ENCODE results near the gene RPL36AL.
A peak's percentile ranks its signal among the peaks of the same experiment; 100 is the strongest.

The RPL36AL gene

DNA sequence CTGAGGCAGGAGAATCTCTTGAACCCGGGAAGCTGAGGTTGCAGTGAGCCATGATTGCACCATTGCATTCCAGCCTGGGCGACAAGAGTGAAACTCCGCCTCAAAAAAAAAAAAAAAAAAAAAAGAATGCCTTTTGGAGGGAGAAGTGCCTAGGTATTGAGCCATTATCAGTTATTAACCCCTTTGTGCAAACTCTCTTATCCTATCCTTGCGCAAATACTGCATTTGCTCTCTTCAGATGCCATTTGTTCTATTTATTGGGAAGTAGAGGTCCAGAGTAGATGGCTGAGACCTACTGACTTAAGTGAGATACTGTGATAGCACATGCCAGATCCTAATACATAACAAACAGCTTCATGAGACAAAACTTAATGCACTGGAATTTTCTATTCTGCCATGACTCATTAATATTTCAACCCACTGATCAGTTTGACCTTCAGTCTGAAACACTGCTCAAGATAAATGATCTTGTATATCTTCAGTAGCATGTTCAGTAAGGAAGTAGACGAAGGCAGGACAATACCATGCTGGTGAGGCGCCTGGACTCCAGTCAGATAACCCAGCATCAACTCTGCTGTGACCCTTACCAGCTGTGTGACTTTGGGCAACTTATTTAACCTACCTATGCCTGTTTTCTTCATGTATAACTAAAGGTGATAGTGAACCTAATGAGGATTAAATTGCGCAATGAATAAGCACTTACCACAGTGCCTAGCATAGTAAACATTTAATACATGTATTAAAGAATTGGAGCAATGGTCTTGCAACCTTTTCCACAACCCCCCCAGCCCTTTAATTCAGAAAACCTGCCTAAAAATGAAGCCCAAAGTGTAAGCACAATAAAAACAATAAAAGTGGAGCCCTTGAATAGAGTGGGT is 20.4 kb upstream of the RPL36AL start:
- no peaks in the 10 kb centered on the region for H3K27me3 ChIP-seq (ENCODE audit: insufficient read depth, poor library complexity, severe bottlenecking)
- no peak for DNase-seq (ENCODE audit: low read depth in 1 of 2, low spot score in 1 of 2)
- no peak overlapping the region for H3K27ac ChIP-seq (replicated peaks)
- H3K4me3 ChIP-seq (replicated peaks; ENCODE audit: insufficient read depth, low read length) = no peak overlapping the region
- 0 out of 2 replicates have a peak, but pooled peaks have one; percentile 13 for TF ChIP-seq POLR2AphosphoS5 (IDR thresholded peaks at IDR 0.05; ENCODE audit: low read depth)
- TF ChIP-seq GABPA (IDR thresholded peaks at IDR 0.05; ENCODE audit: low read depth) = no peak
- TF ChIP-seq, protein P1, sequence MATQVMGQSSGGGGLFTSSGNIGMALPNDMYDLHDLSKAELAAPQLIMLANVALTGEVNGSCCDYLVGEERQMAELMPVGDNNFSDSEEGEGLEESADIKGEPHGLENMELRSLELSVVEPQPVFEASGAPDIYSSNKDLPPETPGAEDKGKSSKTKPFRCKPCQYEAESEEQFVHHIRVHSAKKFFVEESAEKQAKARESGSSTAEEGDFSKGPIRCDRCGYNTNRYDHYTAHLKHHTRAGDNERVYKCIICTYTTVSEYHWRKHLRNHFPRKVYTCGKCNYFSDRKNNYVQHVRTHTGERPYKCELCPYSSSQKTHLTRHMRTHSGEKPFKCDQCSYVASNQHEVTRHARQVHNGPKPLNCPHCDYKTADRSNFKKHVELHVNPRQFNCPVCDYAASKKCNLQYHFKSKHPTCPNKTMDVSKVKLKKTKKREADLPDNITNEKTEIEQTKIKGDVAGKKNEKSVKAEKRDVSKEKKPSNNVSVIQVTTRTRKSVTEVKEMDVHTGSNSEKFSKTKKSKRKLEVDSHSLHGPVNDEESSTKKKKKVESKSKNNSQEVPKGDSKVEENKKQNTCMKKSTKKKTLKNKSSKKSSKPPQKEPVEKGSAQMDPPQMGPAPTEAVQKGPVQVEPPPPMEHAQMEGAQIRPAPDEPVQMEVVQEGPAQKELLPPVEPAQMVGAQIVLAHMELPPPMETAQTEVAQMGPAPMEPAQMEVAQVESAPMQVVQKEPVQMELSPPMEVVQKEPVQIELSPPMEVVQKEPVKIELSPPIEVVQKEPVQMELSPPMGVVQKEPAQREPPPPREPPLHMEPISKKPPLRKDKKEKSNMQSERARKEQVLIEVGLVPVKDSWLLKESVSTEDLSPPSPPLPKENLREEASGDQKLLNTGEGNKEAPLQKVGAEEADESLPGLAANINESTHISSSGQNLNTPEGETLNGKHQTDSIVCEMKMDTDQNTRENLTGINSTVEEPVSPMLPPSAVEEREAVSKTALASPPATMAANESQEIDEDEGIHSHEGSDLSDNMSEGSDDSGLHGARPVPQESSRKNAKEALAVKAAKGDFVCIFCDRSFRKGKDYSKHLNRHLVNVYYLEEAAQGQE (IDR thresholded peaks at IDR 0.05; ENCODE audit: insufficient replicate concordance, low read depth) = no peak

DNA sequence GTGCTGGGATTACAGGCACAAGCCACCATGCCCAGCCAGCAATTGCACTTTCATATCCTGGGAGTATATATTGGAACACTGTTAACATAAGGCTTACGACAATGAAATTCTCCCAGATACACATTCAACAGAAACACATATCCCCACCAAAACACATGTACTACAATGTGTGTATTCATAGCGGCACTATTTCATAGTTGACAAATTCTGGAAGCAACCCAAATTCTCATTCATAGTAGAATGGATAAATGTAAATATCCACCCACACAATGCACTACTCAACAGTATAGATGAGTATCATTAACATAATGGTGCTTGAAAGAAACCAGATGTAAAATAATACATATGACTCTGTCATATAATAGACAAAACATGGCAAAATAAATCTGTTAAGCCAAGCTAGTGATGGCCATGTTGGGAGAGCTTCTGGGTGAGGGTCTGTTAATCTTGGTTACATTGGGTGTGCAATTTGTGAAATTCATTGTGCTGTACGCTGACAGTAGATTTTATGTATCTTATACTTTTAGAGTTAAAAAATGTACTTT is 17.2 kb upstream of the RPL36AL start:
- Histone ChIP-seq H3K27me3 (ENCODE audit: insufficient read depth, poor library complexity, severe bottlenecking) (no peaks in the 10 kb centered on the region), H3K4me3 (replicated peaks; ENCODE audit: insufficient read depth, low read length) (no peak overlapping the region), H3K27ac (replicated peaks) (no peak overlapping the region)
- DNase-seq (ENCODE audit: low read depth in 1 of 2, low spot score in 1 of 2) = no peak
- TF ChIP-seq GABPA (IDR thresholded peaks at IDR 0.05; ENCODE audit: low read depth) (no peak), POLR2AphosphoS5 (IDR thresholded peaks at IDR 0.05; ENCODE audit: low read depth) (no peak), SPI1 (IDR thresholded peaks at IDR 0.05; ENCODE audit: borderline replicate concordance, low read depth) (no peak)
- TF ChIP-seq, protein P1 (IDR thresholded peaks at IDR 0.05; ENCODE audit: insufficient replicate concordance, low read depth) = no peak
- TF ChIP-seq, protein P2, sequence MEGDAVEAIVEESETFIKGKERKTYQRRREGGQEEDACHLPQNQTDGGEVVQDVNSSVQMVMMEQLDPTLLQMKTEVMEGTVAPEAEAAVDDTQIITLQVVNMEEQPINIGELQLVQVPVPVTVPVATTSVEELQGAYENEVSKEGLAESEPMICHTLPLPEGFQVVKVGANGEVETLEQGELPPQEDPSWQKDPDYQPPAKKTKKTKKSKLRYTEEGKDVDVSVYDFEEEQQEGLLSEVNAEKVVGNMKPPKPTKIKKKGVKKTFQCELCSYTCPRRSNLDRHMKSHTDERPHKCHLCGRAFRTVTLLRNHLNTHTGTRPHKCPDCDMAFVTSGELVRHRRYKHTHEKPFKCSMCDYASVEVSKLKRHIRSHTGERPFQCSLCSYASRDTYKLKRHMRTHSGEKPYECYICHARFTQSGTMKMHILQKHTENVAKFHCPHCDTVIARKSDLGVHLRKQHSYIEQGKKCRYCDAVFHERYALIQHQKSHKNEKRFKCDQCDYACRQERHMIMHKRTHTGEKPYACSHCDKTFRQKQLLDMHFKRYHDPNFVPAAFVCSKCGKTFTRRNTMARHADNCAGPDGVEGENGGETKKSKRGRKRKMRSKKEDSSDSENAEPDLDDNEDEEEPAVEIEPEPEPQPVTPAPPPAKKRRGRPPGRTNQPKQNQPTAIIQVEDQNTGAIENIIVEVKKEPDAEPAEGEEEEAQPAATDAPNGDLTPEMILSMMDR (IDR thresholded peaks at IDR 0.05; ENCODE audit: insufficient read depth, low read length) = no peak

DNA sequence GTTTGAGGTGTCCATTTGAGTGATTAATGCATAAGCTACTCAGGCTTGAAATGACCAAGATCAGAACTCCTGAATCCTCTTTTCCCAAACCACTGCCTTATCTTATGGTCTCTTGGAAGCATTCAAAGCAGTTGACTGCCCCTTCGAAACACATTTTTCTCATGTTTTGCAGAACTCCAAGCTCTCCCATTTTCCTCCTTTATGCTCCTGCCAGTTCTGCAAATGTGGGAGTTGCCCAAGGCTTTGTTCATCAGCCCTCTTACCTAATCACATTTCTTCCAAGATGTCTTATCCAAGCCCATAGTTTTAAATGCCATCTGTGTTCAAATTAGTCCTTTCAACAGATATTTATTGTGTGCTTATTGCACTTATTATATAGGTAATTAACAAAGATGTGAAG is 16.4 kb upstream of the RPL36AL start:
- H3K4me3 ChIP-seq (replicated peaks; ENCODE audit: insufficient read depth, low read length) = no peak overlapping the region
- H3K27ac ChIP-seq (replicated peaks) = no peak overlapping the region
- DNase-seq (ENCODE audit: low read depth in 1 of 2, low spot score in 1 of 2) = no peak
- TF ChIP-seq SPI1 (IDR thresholded peaks at IDR 0.05; ENCODE audit: borderline replicate concordance, low read depth) = no peak
- TF ChIP-seq, protein P2 (IDR thresholded peaks at IDR 0.05; ENCODE audit: insufficient read depth, low read length) = no peak
- TF ChIP-seq, protein P1 (IDR thresholded peaks at IDR 0.05; ENCODE audit: insufficient replicate concordance, low read depth) = no peak
- no peak for TF ChIP-seq GABPA (IDR thresholded peaks at IDR 0.05; ENCODE audit: low read depth)
- no peak for TF ChIP-seq POLR2AphosphoS5 (IDR thresholded peaks at IDR 0.05; ENCODE audit: low read depth)
- no peaks in the 10 kb centered on the region for H3K27me3 ChIP-seq (ENCODE audit: insufficient read depth, poor library complexity, severe bottlenecking)
